Neuronal stem cell (in vitro differentiated cells): ENCODE data around the gene TBRG4.

ENCODE experiments used
- DNase-seq: peaks from one replicate; pipeline ENCODE4 v3.0.0-alpha.2; 2013; ENCODE audit warnings: low spot score
- H2AFZ ChIP-seq: one replicate; pipeline ENCODE4 v1.6.1; 2013; ENCODE audit warnings: mild to moderate bottlenecking, low read length, inconsistent platforms
- H2AK5ac ChIP-seq: 2 replicates; pipeline ENCODE4 v1.6.1; 2013; ENCODE audit warnings: low read depth, mild to moderate bottlenecking, inconsistent platforms, low read length, moderate library complexity, mixed read lengths
- H2BK120ac ChIP-seq: 2 replicates; pipeline ENCODE4 v1.6.1; 2013; ENCODE audit warnings: low read depth, mild to moderate bottlenecking, inconsistent platforms, low read length, moderate library complexity, mixed read lengths
- H2BK12ac ChIP-seq: one replicate; pipeline ENCODE4 v1.6.1; 2013; ENCODE audit warnings: low read length, inconsistent platforms
- H2BK15ac ChIP-seq: 2 replicates; pipeline ENCODE4 v1.6.1; 2013; ENCODE audit warnings: mild to moderate bottlenecking, low read length, inconsistent platforms, mixed read lengths
- H2BK5ac ChIP-seq: one replicate; pipeline ENCODE4 v1.6.1; 2013; ENCODE audit warnings: inconsistent platforms, mild to moderate bottlenecking, low read length, moderate library complexity
- H3K14ac ChIP-seq: one replicate; pipeline ENCODE4 v1.6.1; 2013; ENCODE audit warnings: low read length, inconsistent platforms
- H3K18ac ChIP-seq: 2 replicates; pipeline ENCODE4 v1.6.1; 2013; ENCODE audit warnings: low read length, inconsistent platforms
- H3K23ac ChIP-seq: 2 replicates; pipeline ENCODE4 v1.6.1; 2013; ENCODE audit warnings: low read depth, mild to moderate bottlenecking, mixed read lengths, low read length, inconsistent platforms; ENCODE audit not compliant: poor library complexity
- H3K27ac ChIP-seq: replicated peaks from 3 replicates; pipeline ENCODE4 v1.5.1; 2013; ENCODE audit warnings: low read length, inconsistent platforms
- H3K27me3 ChIP-seq, 3 experiments: 2 replicates each; pipeline ENCODE4 v1.6.1; 2013; ENCODE audit warnings: low read length in 3 of 3, mild to moderate bottlenecking in 2 of 3, inconsistent platforms in 1 of 3, low read depth in 1 of 3, mixed read lengths in 1 of 3, moderate library complexity in 1 of 3; ENCODE audit not compliant: control insufficient read depth in 3 of 3, insufficient read depth in 3 of 3
- H3K36me3 ChIP-seq, 2 donors: replicated peaks in 1 of 2; 2 replicates each; pipeline ENCODE4 v1.6.1; 2013; ENCODE audit warnings: low read length in 2 of 2; ENCODE audit not compliant: control insufficient read depth in 2 of 2, insufficient read depth in 2 of 2
- H3K4ac ChIP-seq: 2 replicates; pipeline ENCODE4 v1.6.1; 2013; ENCODE audit warnings: inconsistent platforms, mild to moderate bottlenecking, low read length, moderate library complexity
- H3K4me1 ChIP-seq, 2 donors: 1 replicate in 1 of 2; 2 replicates in 1 of 2; pipeline ENCODE4 v1.6.1; 2013; ENCODE audit warnings: low read length in 2 of 2, low read depth in 1 of 2; ENCODE audit not compliant: control insufficient read depth in 2 of 2, insufficient read depth in 1 of 2
- H3K4me2 ChIP-seq: one replicate; pipeline ENCODE4 v1.6.1; 2013; ENCODE audit warnings: mild to moderate bottlenecking, low read length, inconsistent platforms; ENCODE audit not compliant: insufficient read depth, poor library complexity, severe bottlenecking
- H3K4me3 ChIP-seq, 2 donors: 2 replicates each; pipeline ENCODE4 v1.5.1; 2013; ENCODE audit warnings: low read length in 2 of 2, mild to moderate bottlenecking in 2 of 2, inconsistent platforms in 1 of 2, moderate library complexity in 1 of 2
- H3K79me1 ChIP-seq: one replicate; pipeline ENCODE4 v1.6.1; 2013; ENCODE audit warnings: low read depth, mild to moderate bottlenecking, inconsistent platforms, low read length, moderate library complexity
- H3K9ac ChIP-seq: one replicate; pipeline ENCODE4 v1.6.1; 2013; ENCODE audit warnings: mild to moderate bottlenecking, low read depth, low read length, inconsistent platforms; ENCODE audit not compliant: poor library complexity
- H3K9me3 ChIP-seq, 2 donors: replicated peaks in 1 of 2; 2 replicates each; pipeline versions ENCODE3 to v1.6.1; 2013; ENCODE audit warnings: low read length in 2 of 2, mild to moderate bottlenecking in 2 of 2, inconsistent platforms in 1 of 2, low read depth in 1 of 2, mixed read lengths in 1 of 2, moderate library complexity in 1 of 2; ENCODE audit not compliant: control insufficient read depth in 2 of 2, insufficient read depth in 1 of 2
- H4K8ac ChIP-seq: one replicate; pipeline ENCODE4 v1.6.1; 2013; ENCODE audit warnings: low read depth, mild to moderate bottlenecking, inconsistent platforms, low read length, moderate library complexity
- H4K91ac ChIP-seq: one replicate; pipeline ENCODE4 v1.6.1; 2013; ENCODE audit warnings: low read length, low read depth, mild to moderate bottlenecking, inconsistent platforms; ENCODE audit not compliant: poor library complexity
- WGBS, 2 donors: extraction: QIAGEN DNeasy Blood & Tissue Kit; methylation state at CpG; one replicate each; pipeline ENCODE4 v1.1.7; 2013; ENCODE audit warnings: missing lambda C conversion rate in 2 of 2, mixed read lengths in 1 of 2; ENCODE audit not compliant: insufficient read length in 2 of 2, insufficient replicate concordance in 1 of 2; ENCODE audit errors: extremely low coverage in 2 of 2; 5-methylcytosine and 5-hydroxymethylcytosine counted together

TBRG4 gene

GRCh38 chr7:45072131-45073030 is 39.1 kb downstream of the TBRG4 start:
- no CpG with 5 or more reads among the region's 13 CpGs for WGBS, 2 donors
- Histone ChIP-seq H3K14ac (no peak overlapping the region), H3K79me1 (peaks cover 7% of the 10 kb centered on the region), H3K4me2 (no peak overlapping the region), H3K23ac (peak overlapping the region; percentile 80), H4K91ac (no peak overlapping the region), H2BK15ac (no peak overlapping the region), H3K4me1 (no peaks in the 10 kb centered on the region), H3K4me3 (no peak overlapping the region), H2AFZ (no peak overlapping the region), H3K27me3 (no peaks in the 10 kb centered on the region), H2BK120ac (peak overlapping the region; percentile 18), H3K18ac (no peak overlapping the region), H4K8ac (no peak overlapping the region), H2BK12ac (no peak overlapping the region), H3K4ac (no peak overlapping the region), H2AK5ac (no peak overlapping the region), H3K36me3 (peaks cover 59 to 96% of the 10 kb centered on the region in 2 donors), H3K27ac (no peak overlapping the region), H3K9ac (peak overlapping the region; percentile 32), H2BK5ac (peak overlapping the region; percentile 77), H3K9me3 (peaks cover 0 to 2% of the 10 kb centered on the region in 2 donors)
- DNase-seq = no peak

GRCh38 chr7:45071528-45071927 is 40.0 kb downstream of the TBRG4 start:
- peaks cover 55 to 92% of the 10 kb centered on the region in 2 donors for H3K36me3 ChIP-seq
- no peak overlapping the region for H3K14ac ChIP-seq
- H3K4me2 ChIP-seq = no peak overlapping the region
- no peak overlapping the region for H3K4ac ChIP-seq
- H3K18ac ChIP-seq = no peak overlapping the region
- no peak overlapping the region for H2BK12ac ChIP-seq
- H3K4me3 ChIP-seq = no peak overlapping the region
- H3K23ac ChIP-seq = no peak overlapping the region
- no peak overlapping the region for H3K27ac ChIP-seq
- peaks cover 0 to 2% of the 10 kb centered on the region in 2 donors for H3K9me3 ChIP-seq
- H2BK5ac ChIP-seq = no peak overlapping the region
- no peak overlapping the region for H2AFZ ChIP-seq
- no peaks in the 10 kb centered on the region for H3K4me1 ChIP-seq
- no peaks in the 10 kb centered on the region for H3K27me3 ChIP-seq
- no CpG with 5 or more reads among the region's 3 CpGs for WGBS, 2 donors
- no peak overlapping the region for H2AK5ac ChIP-seq
- H3K9ac ChIP-seq = no peak overlapping the region
- no peak for DNase-seq
- H2BK15ac ChIP-seq = no peak overlapping the region
- H4K8ac ChIP-seq = no peak overlapping the region
- H2BK120ac ChIP-seq = no peak overlapping the region
- H3K79me1 ChIP-seq = peaks cover 7% of the 10 kb centered on the region
- no peak overlapping the region for H4K91ac ChIP-seq

- Histone ChIP-seq H2AK5ac (no peak overlapping the region), H3K23ac (no peak overlapping the region), H3K9ac (no peak overlapping the region), H4K91ac (no peak overlapping the region), H3K4me2 (no peak overlapping the region), H3K18ac (no peak overlapping the region), H3K27ac (no peak overlapping the region), H2BK120ac (no peak overlapping the region), H2BK5ac (no peak overlapping the region), H4K8ac (no peak overlapping the region), H3K36me3 (peaks cover 50 to 91% of the 10 kb centered on the region in 2 donors), H2AFZ (no peak overlapping the region), H3K4me1 (no peaks in the 10 kb centered on the region), H2BK15ac (no peak overlapping the region), H3K14ac (no peak overlapping the region), H3K27me3 (no peaks in the 10 kb centered on the region), H2BK12ac (no peak overlapping the region), H3K4me3 (no peak overlapping the region), H3K79me1 (peaks cover 2% of the 10 kb centered on the region), H3K9me3 (peaks cover 0 to 4% of the 10 kb centered on the region in 2 donors), H3K4ac (no peak overlapping the region)
- no peak for DNase-seq
- no CpG with 5 or more reads among the region's 1 CpG for WGBS, 2 donors
These were observed 41.2 kb downstream of the TBRG4 start for GRCh38 chr7:45070254-45070642.

- Histone ChIP-seq H3K36me3 (peaks cover 49 to 91% of the 10 kb centered on the region in 2 donors), H3K18ac (no peak overlapping the region), H2AFZ (no peak overlapping the region), H4K8ac (no peak overlapping the region), H2BK120ac (no peak overlapping the region), H3K27me3 (no peaks in the 10 kb centered on the region), H3K23ac (peak overlapping the region; percentile 27), H2BK5ac (no peak overlapping the region), H3K4me3 (no peak overlapping the region), H2AK5ac (no peak overlapping the region), H3K14ac (no peak overlapping the region), H3K4me2 (no peak overlapping the region), H3K27ac (no peak overlapping the region), H3K79me1 (peaks cover 2% of the 10 kb centered on the region), H3K4me1 (no peaks in the 10 kb centered on the region), H2BK12ac (no peak overlapping the region), H3K9me3 (peaks cover 0 to 4% of the 10 kb centered on the region in 2 donors), H3K9ac (no peak overlapping the region), H3K4ac (no peak overlapping the region), H4K91ac (no peak overlapping the region), H2BK15ac (no peak overlapping the region)
- WGBS, 2 donors = no CpG with 5 or more reads among the region's 15 CpGs
- DNase-seq = no peak
These were observed 41.8 kb downstream of the TBRG4 start for GRCh38 chr7:45069444-45070253.
